Erythroblast (primary cell): ENCODE measurements around the gene MDC1.

ENCODE experiments used
- GATA1 ChIP-seq: IDR thresholded peaks from 2 replicates; pipeline ENCODE4 v1.6.1; 2011; ENCODE audit warnings: low read depth, mild to moderate bottlenecking, control low read depth, low read length, moderate library complexity
- POLR2A ChIP-seq: IDR thresholded peaks from 2 replicates; pipeline ENCODE4 v1.6.1; 2011; ENCODE audit warnings: mild to moderate bottlenecking, low read length

DNA sequence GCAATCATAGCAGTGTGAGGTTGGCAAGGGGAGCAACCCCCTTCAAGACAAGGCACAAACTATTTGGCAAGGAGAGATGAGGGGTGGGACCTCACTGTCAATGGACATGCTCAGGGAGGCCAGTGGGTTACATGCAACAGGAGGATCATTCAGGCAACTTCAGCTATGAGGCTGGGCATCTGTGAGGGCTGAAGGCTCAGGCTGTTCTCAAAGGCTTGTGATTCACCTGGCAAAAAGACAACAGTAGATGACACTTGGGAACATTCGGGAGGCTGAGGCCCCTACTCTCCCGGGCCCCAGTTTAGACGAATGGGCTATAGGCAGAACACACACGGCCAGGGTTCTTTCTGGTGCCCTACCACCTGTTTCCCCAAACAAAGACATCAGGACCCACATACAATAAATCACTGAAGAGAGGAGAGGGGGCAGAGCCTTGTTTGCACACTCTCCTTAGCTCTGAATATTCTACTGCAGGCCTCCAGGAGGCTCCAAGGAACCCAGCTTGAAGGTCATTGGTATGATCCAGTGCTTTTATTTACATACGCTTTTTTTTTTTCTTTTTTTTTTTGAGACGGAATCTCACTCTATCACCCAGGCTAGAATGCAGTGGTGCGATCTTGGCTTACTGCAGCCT is 11.0 kb upstream of the MDC1 start:
- no peak for TF ChIP-seq POLR2A
- no peak for TF ChIP-seq GATA1
